NCI-H1694 (cell line): Measurements from ENCODE around the gene SLC25A2.

ENCODE experiments used
- DNase-seq: peaks from one replicate; lab custom pipeline; 2025; lab: John Stamatoyannopoulos, UW

The SLC25A2 gene

GRCh38 chr5:141313711-141314110 lies 9.9 kb upstream of the SLC25A2 start:
- no peak for DNase-seq

DNA sequence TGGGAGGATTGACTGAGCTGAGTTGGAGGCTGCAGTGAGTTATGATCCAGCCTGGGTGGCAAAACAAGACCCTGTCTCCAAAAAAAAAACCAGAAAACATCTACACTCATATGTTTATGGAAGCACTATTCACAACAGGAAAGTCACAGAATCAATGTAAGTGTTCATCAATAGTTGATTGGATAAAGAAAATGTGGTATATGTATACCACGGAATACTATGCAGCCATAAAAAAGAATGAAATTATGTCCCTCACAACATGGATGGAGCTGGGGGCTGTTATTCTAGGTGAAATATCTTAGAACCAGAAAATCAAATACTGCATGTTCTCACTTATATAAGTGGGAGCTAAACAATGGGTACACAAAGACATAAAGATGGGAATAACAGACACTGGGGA lies 2.8 kb upstream of the SLC25A2 start:
- no peak for DNase-seq

DNA sequence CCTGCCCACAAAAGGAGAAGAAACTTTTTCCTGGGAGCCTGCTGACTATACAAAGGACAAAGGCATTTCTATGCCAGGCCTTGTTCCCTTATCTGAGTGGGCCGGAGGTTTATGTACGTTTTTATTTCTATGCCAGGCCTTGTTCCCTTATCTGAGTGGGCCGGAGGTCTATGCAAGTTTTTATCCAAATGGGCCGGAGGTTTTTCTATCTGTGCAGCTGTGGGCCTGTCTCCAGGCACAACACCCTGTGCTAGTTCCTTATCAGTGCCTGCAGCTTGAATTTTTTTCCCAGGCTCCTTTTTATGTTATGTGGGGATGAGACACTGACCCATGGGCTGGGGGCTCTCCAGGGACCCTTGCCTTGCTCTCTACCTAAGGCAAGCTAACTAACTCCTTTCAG lies 5.5 kb downstream of the SLC25A2 start:
- no peak for DNase-seq

- peak; percentile 20 for DNase-seq
Observed at GRCh38 chr5:141272906-141273305, 30.9 kb downstream of the SLC25A2 start.

DNA sequence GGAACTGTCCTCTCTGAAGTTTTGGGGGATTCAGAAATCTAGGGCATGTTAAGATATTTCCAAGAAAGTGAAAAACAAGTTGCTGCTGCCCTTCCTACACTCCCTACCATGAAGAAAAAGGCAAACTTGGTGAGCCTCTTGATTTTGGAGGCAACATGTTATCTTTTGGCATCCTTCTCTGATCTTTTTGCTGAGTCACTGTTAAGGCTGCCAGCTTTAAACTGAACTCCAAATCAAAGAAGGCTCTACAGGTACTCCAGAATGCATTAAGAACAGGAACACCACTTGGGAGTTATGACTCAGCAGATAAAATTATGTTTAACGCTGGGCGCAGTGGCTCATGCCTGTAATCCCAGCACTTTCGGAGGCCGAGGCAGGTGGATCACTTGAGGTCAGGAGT lies 34.7 kb downstream of the SLC25A2 start:
- no peak for DNase-seq

- DNase-seq: no peak
Observed at GRCh38 chr5:141261238-141261546, 42.7 kb downstream of the SLC25A2 start.

DNA sequence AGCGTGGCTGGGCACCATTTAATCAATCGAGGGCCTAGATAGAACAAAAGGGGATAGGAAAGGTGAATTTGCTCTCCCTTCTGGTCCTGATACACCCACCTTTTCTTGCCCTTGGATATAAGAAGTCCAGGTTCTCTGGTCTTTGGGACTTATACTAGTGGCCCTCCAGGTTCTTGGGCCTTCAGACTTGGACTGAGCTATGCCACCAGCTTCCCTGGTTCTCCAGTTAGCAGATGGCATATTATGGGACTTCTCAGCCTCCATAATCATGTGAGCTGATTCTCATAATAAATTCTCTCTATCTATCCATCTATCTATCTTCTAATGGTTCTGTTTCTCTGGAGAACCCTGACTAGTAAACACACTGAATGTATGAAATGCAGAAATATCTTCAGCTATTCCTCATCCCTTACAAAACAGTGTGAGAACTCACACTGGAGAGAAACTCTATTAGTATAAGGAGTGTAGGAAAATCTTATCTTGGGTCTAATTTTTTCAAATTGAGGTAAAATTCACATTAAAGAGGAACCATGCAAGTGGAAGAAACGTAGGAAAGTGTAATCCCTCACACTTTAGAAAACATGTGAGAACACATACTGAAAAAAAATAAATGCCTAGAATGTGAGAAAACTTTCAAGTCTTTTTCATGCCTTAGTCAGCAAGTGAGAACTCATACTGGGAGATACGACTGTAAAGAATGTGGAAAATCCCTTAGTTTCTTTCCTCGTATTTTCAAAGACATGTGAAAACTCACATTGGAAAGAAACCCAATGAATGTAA lies 43.2 kb downstream of the SLC25A2 start:
- DNase-seq: no peak

GRCh38 chr5:141258948-141259347 lies 44.9 kb downstream of the SLC25A2 start:
- DNase-seq: no peak

GRCh38 chr5:141258464-141258863 lies 45.4 kb downstream of the SLC25A2 start:
- no peak for DNase-seq
